Activated naive CD4-positive, alpha-beta T cell treated with anti-CD3 and anti-CD28 coated beads, Interleukin-2, amount 50 U/mL, for 24 hours (primary cell): Measurements from ENCODE around the gene SDK1.

Source experiments
- H3K27ac Mint-ChIP-seq: one replicate; pipeline ENCODE4 v1.8.0; 2021; ENCODE audit warnings: mild to moderate bottlenecking, mixed read lengths
- H3K27me3 Mint-ChIP-seq: one replicate; pipeline ENCODE4 v1.8.0; 2021; ENCODE audit warnings: mixed read lengths
- H3K36me3 Mint-ChIP-seq: one replicate; pipeline ENCODE4 v1.8.0; 2021; ENCODE audit warnings: mixed read lengths
- H3K4me1 Mint-ChIP-seq: one replicate; pipeline ENCODE4 v1.8.0; 2021; ENCODE audit warnings: mixed read lengths
- H3K4me3 Mint-ChIP-seq: one replicate; pipeline ENCODE4 v1.8.0; 2021; ENCODE audit warnings: mild to moderate bottlenecking, mixed read lengths
- H3K9me3 Mint-ChIP-seq: one replicate; pipeline ENCODE4 v1.8.0; 2021; ENCODE audit warnings: mixed read lengths

The SDK1 gene

GRCh38 chr7:3309140-3309539 is 8.1 kb downstream of the SDK1 start:
- no peak overlapping the region for H3K4me3 Mint-ChIP-seq

GRCh38 chr7:3309956-3310355 is 8.9 kb downstream of the SDK1 start:
- Mint-ChIP-seq H3K36me3 (no peaks in the 10 kb centered on the region), H3K27ac (no peak overlapping the region), H3K4me3 (no peak overlapping the region), H3K9me3 (no peaks in the 10 kb centered on the region), H3K4me1 (no peaks in the 10 kb centered on the region), H3K27me3 (no peaks in the 10 kb centered on the region)

More at GRCh38 chr7:3309140-3309539, 8.1 kb downstream of the SDK1 start:
- Mint-ChIP-seq H3K27ac (no peak overlapping the region), H3K4me1 (no peaks in the 10 kb centered on the region), H3K9me3 (no peaks in the 10 kb centered on the region), H3K27me3 (no peaks in the 10 kb centered on the region), H3K36me3 (no peaks in the 10 kb centered on the region)

- Mint-ChIP-seq H3K4me3 (no peak overlapping the region), H3K27me3 (no peaks in the 10 kb centered on the region), H3K9me3 (no peaks in the 10 kb centered on the region), H3K4me1 (no peaks in the 10 kb centered on the region), H3K36me3 (no peaks in the 10 kb centered on the region), H3K27ac (no peak overlapping the region)
These were observed 9.8 kb downstream of the SDK1 start for GRCh38 chr7:3310884-3311283.

GRCh38 chr7:3312583-3312982 is 11.5 kb downstream of the SDK1 start:
- H3K4me1 Mint-ChIP-seq, result no peaks in the 10 kb centered on the region
- no peaks in the 10 kb centered on the region for H3K36me3 Mint-ChIP-seq
- no peaks in the 10 kb centered on the region for H3K27me3 Mint-ChIP-seq
- H3K9me3 Mint-ChIP-seq, result no peaks in the 10 kb centered on the region
- no peak overlapping the region for H3K4me3 Mint-ChIP-seq
- no peak overlapping the region for H3K27ac Mint-ChIP-seq

GRCh38 chr7:3318874-3319273 is 17.8 kb downstream of the SDK1 start:
- Mint-ChIP-seq H3K27me3 (no peaks in the 10 kb centered on the region), H3K9me3 (no peaks in the 10 kb centered on the region), H3K27ac (no peak overlapping the region), H3K4me1 (peaks cover 3% of the 10 kb centered on the region), H3K4me3 (no peak overlapping the region), H3K36me3 (no peaks in the 10 kb centered on the region)

- Mint-ChIP-seq H3K4me1 (peaks cover 3% of the 10 kb centered on the region), H3K4me3 (no peak overlapping the region), H3K36me3 (no peaks in the 10 kb centered on the region), H3K27ac (no peak overlapping the region), H3K27me3 (no peaks in the 10 kb centered on the region), H3K9me3 (no peaks in the 10 kb centered on the region)
These were observed 20.2 kb downstream of the SDK1 start for GRCh38 chr7:3321206-3321605.

GRCh38 chr7:3321745-3322144 is 20.7 kb downstream of the SDK1 start:
- H3K4me3 Mint-ChIP-seq, result no peak overlapping the region
- H3K9me3 Mint-ChIP-seq, result no peaks in the 10 kb centered on the region
- H3K27me3 Mint-ChIP-seq, result no peaks in the 10 kb centered on the region
- peaks cover 3% of the 10 kb centered on the region for H3K4me1 Mint-ChIP-seq
- H3K36me3 Mint-ChIP-seq, result no peaks in the 10 kb centered on the region
- no peak overlapping the region for H3K27ac Mint-ChIP-seq

- H3K36me3 Mint-ChIP-seq, result no peaks in the 10 kb centered on the region
- no peak overlapping the region for H3K4me3 Mint-ChIP-seq
- peaks cover 3% of the 10 kb centered on the region for H3K4me1 Mint-ChIP-seq
- no peaks in the 10 kb centered on the region for H3K9me3 Mint-ChIP-seq
- H3K27ac Mint-ChIP-seq, result no peak overlapping the region
- H3K27me3 Mint-ChIP-seq, result no peaks in the 10 kb centered on the region
These were observed 25.2 kb downstream of the SDK1 start for GRCh38 chr7:3326246-3326645.

GRCh38 chr7:3327099-3327498 is 26.0 kb downstream of the SDK1 start:
- Mint-ChIP-seq H3K4me1 (no peaks in the 10 kb centered on the region), H3K27ac (no peak overlapping the region), H3K36me3 (no peaks in the 10 kb centered on the region), H3K27me3 (no peaks in the 10 kb centered on the region), H3K4me3 (no peak overlapping the region), H3K9me3 (no peaks in the 10 kb centered on the region)

- no peaks in the 10 kb centered on the region for H3K4me1 Mint-ChIP-seq
- H3K27ac Mint-ChIP-seq, result no peak overlapping the region
- no peaks in the 10 kb centered on the region for H3K36me3 Mint-ChIP-seq
- no peaks in the 10 kb centered on the region for H3K27me3 Mint-ChIP-seq
- no peak overlapping the region for H3K4me3 Mint-ChIP-seq
- no peaks in the 10 kb centered on the region for H3K9me3 Mint-ChIP-seq
These were observed 26.6 kb downstream of the SDK1 start for GRCh38 chr7:3327655-3328054.

- no peak overlapping the region for H3K4me3 Mint-ChIP-seq
- H3K9me3 Mint-ChIP-seq, result no peaks in the 10 kb centered on the region
- no peaks in the 10 kb centered on the region for H3K4me1 Mint-ChIP-seq
- H3K27ac Mint-ChIP-seq, result no peak overlapping the region
- H3K36me3 Mint-ChIP-seq, result no peaks in the 10 kb centered on the region
- H3K27me3 Mint-ChIP-seq, result no peaks in the 10 kb centered on the region
These were observed 31.3 kb downstream of the SDK1 start for GRCh38 chr7:3332308-3332707.

GRCh38 chr7:3333861-3334260 is 32.8 kb downstream of the SDK1 start:
- Mint-ChIP-seq H3K27ac (no peak overlapping the region), H3K9me3 (no peaks in the 10 kb centered on the region), H3K4me3 (no peak overlapping the region), H3K27me3 (no peaks in the 10 kb centered on the region), H3K4me1 (no peaks in the 10 kb centered on the region), H3K36me3 (no peaks in the 10 kb centered on the region)

GRCh38 chr7:3336042-3336665 is 35.1 kb downstream of the SDK1 start:
- no peaks in the 10 kb centered on the region for H3K27me3 Mint-ChIP-seq
- H3K27ac Mint-ChIP-seq, result no peak overlapping the region
- H3K36me3 Mint-ChIP-seq, result no peaks in the 10 kb centered on the region
- no peaks in the 10 kb centered on the region for H3K4me1 Mint-ChIP-seq
- H3K9me3 Mint-ChIP-seq, result no peaks in the 10 kb centered on the region
- no peak overlapping the region for H3K4me3 Mint-ChIP-seq

GRCh38 chr7:3338161-3338560 is 37.1 kb downstream of the SDK1 start:
- H3K27me3 Mint-ChIP-seq, result no peaks in the 10 kb centered on the region
- H3K9me3 Mint-ChIP-seq, result no peaks in the 10 kb centered on the region
- H3K4me1 Mint-ChIP-seq, result no peaks in the 10 kb centered on the region
- H3K36me3 Mint-ChIP-seq, result no peaks in the 10 kb centered on the region
- no peak overlapping the region for H3K4me3 Mint-ChIP-seq
- H3K27ac Mint-ChIP-seq, result no peak overlapping the region

GRCh38 chr7:3345699-3346481 is 44.8 kb downstream of the SDK1 start:
- H3K4me3 Mint-ChIP-seq, result no peak overlapping the region
- no peaks in the 10 kb centered on the region for H3K36me3 Mint-ChIP-seq
- no peak overlapping the region for H3K27ac Mint-ChIP-seq
- no peaks in the 10 kb centered on the region for H3K9me3 Mint-ChIP-seq
- H3K27me3 Mint-ChIP-seq, result no peaks in the 10 kb centered on the region
- H3K4me1 Mint-ChIP-seq, result no peaks in the 10 kb centered on the region

- Mint-ChIP-seq H3K27me3 (no peaks in the 10 kb centered on the region), H3K9me3 (no peaks in the 10 kb centered on the region)
These were observed 48.1 kb downstream of the SDK1 start for GRCh38 chr7:3349126-3349525.

GRCh38 chr7:3356173-3356572 is 55.1 kb downstream of the SDK1 start:
- Mint-ChIP-seq H3K4me3 (no peak overlapping the region), H3K27ac (no peak overlapping the region), H3K27me3 (no peaks in the 10 kb centered on the region), H3K4me1 (no peaks in the 10 kb centered on the region), H3K9me3 (no peaks in the 10 kb centered on the region), H3K36me3 (no peaks in the 10 kb centered on the region)

More at GRCh38 chr7:3349126-3349525, 48.1 kb downstream of the SDK1 start:
- Mint-ChIP-seq H3K27ac (no peak overlapping the region), H3K36me3 (no peaks in the 10 kb centered on the region), H3K4me3 (no peak overlapping the region), H3K4me1 (no peaks in the 10 kb centered on the region)
